ENCODE data around the gene SH2B2.

DNA sequence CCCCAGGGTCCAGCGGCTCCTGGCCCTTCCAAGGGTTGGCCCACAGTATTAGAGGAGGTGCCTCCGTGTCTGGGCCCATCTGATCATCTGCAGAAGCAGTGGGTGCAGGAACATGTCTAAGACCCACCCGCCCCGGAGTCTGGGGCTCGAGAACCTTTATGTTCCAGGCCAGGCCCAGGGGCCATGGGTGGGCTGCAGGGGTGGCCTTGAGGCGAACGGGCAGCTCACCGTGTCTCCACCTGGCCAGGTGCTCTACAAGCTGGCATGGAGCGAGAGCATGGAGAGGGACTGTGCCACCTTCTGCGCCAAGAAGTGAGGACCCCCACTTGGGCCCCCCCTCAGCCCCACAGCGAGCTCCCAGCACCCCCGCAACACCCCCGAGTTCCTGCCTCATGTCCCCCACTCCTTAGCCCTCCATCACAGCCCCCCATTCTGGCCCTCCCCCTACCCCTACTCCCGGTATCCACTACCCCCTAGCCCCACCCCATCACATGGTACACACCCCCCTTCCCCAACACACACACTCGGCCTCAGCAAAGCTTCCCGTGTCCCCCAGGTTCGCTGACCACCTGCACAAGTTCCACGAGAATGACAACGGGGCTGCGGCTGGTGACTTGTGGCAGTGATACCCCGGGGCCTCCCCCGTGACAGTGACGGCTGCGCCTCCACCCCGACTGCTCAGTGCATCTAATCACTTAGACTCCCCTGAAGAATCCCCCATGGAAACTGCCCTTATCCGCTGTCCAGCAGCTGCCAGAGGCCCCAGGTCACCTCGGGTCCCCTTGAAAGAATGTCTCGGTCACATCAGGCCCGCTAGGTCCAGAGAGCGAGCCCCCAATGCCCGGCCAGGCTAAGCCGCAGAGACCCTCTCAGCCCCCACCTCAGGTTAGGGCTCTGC, 4.0 kb upstream of the SH2B2 start:
- TF ChIP-seq CTCF (IDR thresholded peaks at IDR 0.05 in 8 of 11, conservative IDR thresholded peaks at IDR 0.05 in 3 of 11) = no peak
- no peak for TF ChIP-seq POLR2A (IDR thresholded peaks at IDR 0.05)
- TF ChIP-seq POLR2AphosphoS5 (IDR thresholded peaks at IDR 0.05) = no peak
